K562 (cell line): ENCODE data around the gene PLEKHA5.

Source experiments
- BHLHE40 ChIP-seq: IDR thresholded peaks from 2 replicates; pipeline ENCODE4 v1.6.1; 2011; ENCODE audit warnings: low read length, improper control_type of control experiment
- HNRNPK ChIP-seq: fragments of 200-400 bp; formaldehyde crosslinking; IDR thresholded peaks from one replicate; pipeline ENCODE4 v1.6.1; 2018; ENCODE audit warnings: mild to moderate bottlenecking, low read depth, low read length; ENCODE audit not compliant: poor library complexity, severe bottlenecking
- PBX2 ChIP-seq, 2 experiments: IDR thresholded peaks in 1 of 2; conservative IDR thresholded peaks in 1 of 2; 2 replicates each; pipeline ENCODE4 v1.6.1; 2016; ENCODE audit warnings: low read depth in 2 of 2, mild to moderate bottlenecking in 1 of 2, missing compliant biosample characterization in 1 of 2, missing genetic modification characterization in 1 of 2, moderate library complexity in 1 of 2
- POLR2AphosphoS5 ChIP-seq: IDR thresholded peaks from 2 replicates; pipeline ENCODE4 v1.6.1; 2011; ENCODE audit warnings: mild to moderate bottlenecking, low read depth, low read length, moderate library complexity; ENCODE audit not compliant: control insufficient read depth, insufficient read depth
- PTBP1 ChIP-seq: fragments of 200-400 bp; formaldehyde crosslinking; IDR thresholded peaks from 2 replicates; pipeline ENCODE4 v1.6.1; 2017; ENCODE audit warnings: low read depth, low read length
- TAF1 ChIP-seq: IDR thresholded peaks from 2 replicates; pipeline ENCODE4 v1.6.1; 2011; ENCODE audit warnings: mild to moderate bottlenecking, low read length, moderate library complexity; ENCODE audit not compliant: insufficient read depth, control insufficient read depth, severe bottlenecking; ENCODE audit errors: extremely low read depth
- TCF7 ChIP-seq: sonication (generic); IDR thresholded peaks from 2 replicates; pipeline ENCODE4 v1.6.1; 2016; ENCODE audit warnings: antibody characterized with exemption, borderline replicate concordance
- TF ChIP-seq, protein P1 (sequence below), 2 experiments: fragments of 250-450 bp in 1 of 2; fragments of 450-650 bp in 1 of 2; sonication (Bioruptor Pico) in 1 of 2; IDR thresholded peaks; 2 replicates each; pipeline versions ENCODE4 v1.6.1 to v1.8.0; 2016 to 2021; ENCODE audit warnings: mild to moderate bottlenecking in 2 of 2, moderate library complexity in 2 of 2, missing compliant biosample characterization in 1 of 2, missing genetic modification characterization in 1 of 2
- TF ChIP-seq, protein P2 (sequence below), 3 experiments: IDR thresholded peaks in 2 of 3; conservative IDR thresholded peaks in 1 of 3; 2 replicates each; pipeline ENCODE4 v1.5.1; 2011 to 2012; ENCODE audit warnings: low read length in 3 of 3, mild to moderate bottlenecking in 3 of 3, control low read depth in 2 of 3, improper control_type of control experiment in 1 of 3, inconsistent platforms in 1 of 3, low read depth in 1 of 3, mixed read lengths in 1 of 3, moderate library complexity in 1 of 3; ENCODE audit not compliant: insufficient read depth in 2 of 3
- TF ChIP-seq, protein P3 (sequence below): fragments of 250-450 bp; sonication (Bioruptor Pico); IDR thresholded peaks from 2 replicates; pipeline ENCODE4 v1.5.0; 2021; ENCODE audit warnings: mild to moderate bottlenecking, borderline replicate concordance

GRCh38 chr12:19171731-19172130 is 42.2 kb downstream of the PLEKHA5 start:
- TF ChIP-seq, protein P1, sequence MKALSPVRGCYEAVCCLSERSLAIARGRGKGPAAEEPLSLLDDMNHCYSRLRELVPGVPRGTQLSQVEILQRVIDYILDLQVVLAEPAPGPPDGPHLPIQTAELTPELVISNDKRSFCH (CRISPR knock-in tag; IDR thresholded peaks at IDR 0.05), result no peak
- TF ChIP-seq, protein P1 (tag; IDR thresholded peaks at IDR 0.05), result no peak
- TF ChIP-seq, protein P2, sequence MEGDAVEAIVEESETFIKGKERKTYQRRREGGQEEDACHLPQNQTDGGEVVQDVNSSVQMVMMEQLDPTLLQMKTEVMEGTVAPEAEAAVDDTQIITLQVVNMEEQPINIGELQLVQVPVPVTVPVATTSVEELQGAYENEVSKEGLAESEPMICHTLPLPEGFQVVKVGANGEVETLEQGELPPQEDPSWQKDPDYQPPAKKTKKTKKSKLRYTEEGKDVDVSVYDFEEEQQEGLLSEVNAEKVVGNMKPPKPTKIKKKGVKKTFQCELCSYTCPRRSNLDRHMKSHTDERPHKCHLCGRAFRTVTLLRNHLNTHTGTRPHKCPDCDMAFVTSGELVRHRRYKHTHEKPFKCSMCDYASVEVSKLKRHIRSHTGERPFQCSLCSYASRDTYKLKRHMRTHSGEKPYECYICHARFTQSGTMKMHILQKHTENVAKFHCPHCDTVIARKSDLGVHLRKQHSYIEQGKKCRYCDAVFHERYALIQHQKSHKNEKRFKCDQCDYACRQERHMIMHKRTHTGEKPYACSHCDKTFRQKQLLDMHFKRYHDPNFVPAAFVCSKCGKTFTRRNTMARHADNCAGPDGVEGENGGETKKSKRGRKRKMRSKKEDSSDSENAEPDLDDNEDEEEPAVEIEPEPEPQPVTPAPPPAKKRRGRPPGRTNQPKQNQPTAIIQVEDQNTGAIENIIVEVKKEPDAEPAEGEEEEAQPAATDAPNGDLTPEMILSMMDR (IDR thresholded peaks at IDR 0.05 in 2 of 3, conservative IDR thresholded peaks at IDR 0.05 in 1 of 3; ENCODE audit: insufficient read depth in 2 of 3, low read depth in 1 of 3, low read length in 3 of 3), result no peak
- TF ChIP-seq POLR2AphosphoS5 (no peak), PTBP1 (no peak), BHLHE40 (no peak), HNRNPK (no peak), TAF1 (no peak), TCF7 (no peak), PBX2 (CRISPR knock-in tag; IDR thresholded peaks at IDR 0.05; ENCODE audit: low read depth) (no peak), PBX2 (tag; conservative IDR thresholded peaks at IDR 0.05; ENCODE audit: low read depth) (no peak)
- TF ChIP-seq, protein P3, sequence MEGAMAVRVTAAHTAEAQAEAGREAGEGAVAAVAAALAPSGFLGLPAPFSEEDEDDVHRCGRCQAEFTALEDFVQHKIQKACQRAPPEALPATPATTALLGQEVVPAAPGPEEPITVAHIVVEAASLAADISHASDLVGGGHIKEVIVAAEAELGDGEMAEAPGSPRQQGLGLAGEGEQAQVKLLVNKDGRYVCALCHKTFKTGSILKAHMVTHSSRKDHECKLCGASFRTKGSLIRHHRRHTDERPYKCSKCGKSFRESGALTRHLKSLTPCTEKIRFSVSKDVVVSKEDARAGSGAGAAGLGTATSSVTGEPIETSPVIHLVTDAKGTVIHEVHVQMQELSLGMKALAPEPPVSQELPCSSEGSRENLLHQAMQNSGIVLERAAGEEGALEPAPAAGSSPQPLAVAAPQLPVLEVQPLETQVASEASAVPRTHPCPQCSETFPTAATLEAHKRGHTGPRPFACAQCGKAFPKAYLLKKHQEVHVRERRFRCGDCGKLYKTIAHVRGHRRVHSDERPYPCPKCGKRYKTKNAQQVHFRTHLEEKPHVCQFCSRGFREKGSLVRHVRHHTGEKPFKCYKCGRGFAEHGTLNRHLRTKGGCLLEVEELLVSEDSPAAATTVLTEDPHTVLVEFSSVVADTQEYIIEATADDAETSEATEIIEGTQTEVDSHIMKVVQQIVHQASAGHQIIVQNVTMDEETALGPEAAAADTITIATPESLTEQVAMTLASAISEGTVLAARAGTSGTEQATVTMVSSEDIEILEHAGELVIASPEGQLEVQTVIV (CRISPR knock-in tag), result no peak
